ENCODE results near the gene TMEM88. TPM values are rescaled to one million over a fixed set of nuclear protein-coding genes. Genes with fewer than 3 reads are reported as not detected.

Gene TMEM88
- total and polyA plus RNA-seq, 2 of the 13 experiments (the other 11 are each of a cell fraction or from before 2014, with no cell fraction given) = 0.31 to 0.66 TPM

GRCh38 chr17:7836596-7837407 is 18.1 kb upstream of the TMEM88 start (continued):
- TF ChIP-seq ZNF512B (CRISPR knock-in tag; IDR thresholded peaks at IDR 0.05; ENCODE audit: borderline replicate concordance) (peak; percentile 73; the same call in 1 of the 2 replicates), ZNF816 (CRISPR knock-in tag; IDR thresholded peaks at IDR 0.05; ENCODE audit: borderline replicate concordance) (peak; percentile 43), MXD1 (CRISPR knock-in tag; IDR thresholded peaks at IDR 0.05) (peak; percentile 41; the same call in 1 of the 2 replicates), KAT8 (CRISPR knock-in tag; IDR thresholded peaks at IDR 0.05) (peak; percentile 88), FOXM1 (CRISPR knock-in tag; IDR thresholded peaks at IDR 0.05) (no peak), ZNF280B (CRISPR knock-in tag; IDR thresholded peaks at IDR 0.05; ENCODE audit: borderline replicate concordance) (no peak), ZSCAN20 (CRISPR knock-in tag; IDR thresholded peaks at IDR 0.05; ENCODE audit: borderline replicate concordance) (no peak), ZBED4 (CRISPR knock-in tag; IDR thresholded peaks at IDR 0.05; ENCODE audit: borderline replicate concordance) (peak; percentile 71; the same call in 1 of the 2 replicates), SMARCE1 (IDR thresholded peaks at IDR 0.05; ENCODE audit: borderline replicate concordance) (no peak), GRHL1 (CRISPR knock-in tag; conservative IDR thresholded peaks at IDR 0.05) (no peak), ZNF616 (CRISPR knock-in tag; IDR thresholded peaks at IDR 0.05; ENCODE audit: low read depth) (no peak), ZNF572 (CRISPR knock-in tag; IDR thresholded peaks at IDR 0.05) (0 out of 2 replicates have a peak, but pooled peaks have one; percentile 43), BRCA1 (CRISPR knock-in tag; IDR thresholded peaks at IDR 0.05) (no peak), ATF3 (CRISPR knock-in tag; IDR thresholded peaks at IDR 0.05) (peak; percentile 97), TERF1 (CRISPR knock-in tag; IDR thresholded peaks at IDR 0.05) (no peak)

Measured in HepG2 (cell line).